ENCODE measurements around the gene COQ10A. TPM values are rescaled to one million over a fixed set of nuclear protein-coding genes. Genes with fewer than 3 reads are reported as not detected.

The COQ10A gene
- polyA plus RNA-seq, 1 experiment = 14.1 TPM

DNA sequence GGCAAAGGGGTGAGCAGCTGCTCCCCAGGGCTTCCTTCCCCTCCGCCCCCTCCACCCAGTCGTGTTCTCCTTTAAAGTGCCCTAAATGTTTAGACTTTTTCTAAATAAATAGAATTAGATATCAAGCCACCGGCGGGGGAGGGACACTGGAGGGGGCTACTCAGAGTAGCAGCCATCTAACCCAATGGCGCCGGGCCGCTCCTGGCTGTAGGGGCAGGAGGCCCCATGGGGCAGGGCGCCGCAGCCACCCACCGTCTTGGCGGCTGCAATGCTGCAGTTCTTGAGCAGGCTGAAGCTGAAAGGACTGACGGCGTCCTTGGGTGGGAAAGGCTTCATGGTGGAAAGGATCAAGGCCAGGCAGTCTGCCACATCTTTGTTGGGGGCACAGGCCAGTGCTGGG is 23.8 kb upstream of the COQ10A start:
- CTCF ChIA-PET = interaction anchor here (1.7 kb wide), 1 partner anchor 10 kb away, joined by 4 read pairs; no protein-coding TSS in a partner anchor
- DNase-seq (ENCODE audit: low read depth) = no peak
- Histone ChIP-seq H3K27me3 (ENCODE audit: control insufficient read depth, insufficient read depth, low read length) (no peaks in the 10 kb centered on the region), H3K4me3 (ENCODE audit: low read depth, low read length) (no peak overlapping the region), H3K36me3 (ENCODE audit: control insufficient read depth, insufficient read depth, low read length) (peaks cover 46% of the 10 kb centered on the region)
- POLR2A ChIA-PET = no interaction called here
- TF ChIP-seq, protein P1, sequence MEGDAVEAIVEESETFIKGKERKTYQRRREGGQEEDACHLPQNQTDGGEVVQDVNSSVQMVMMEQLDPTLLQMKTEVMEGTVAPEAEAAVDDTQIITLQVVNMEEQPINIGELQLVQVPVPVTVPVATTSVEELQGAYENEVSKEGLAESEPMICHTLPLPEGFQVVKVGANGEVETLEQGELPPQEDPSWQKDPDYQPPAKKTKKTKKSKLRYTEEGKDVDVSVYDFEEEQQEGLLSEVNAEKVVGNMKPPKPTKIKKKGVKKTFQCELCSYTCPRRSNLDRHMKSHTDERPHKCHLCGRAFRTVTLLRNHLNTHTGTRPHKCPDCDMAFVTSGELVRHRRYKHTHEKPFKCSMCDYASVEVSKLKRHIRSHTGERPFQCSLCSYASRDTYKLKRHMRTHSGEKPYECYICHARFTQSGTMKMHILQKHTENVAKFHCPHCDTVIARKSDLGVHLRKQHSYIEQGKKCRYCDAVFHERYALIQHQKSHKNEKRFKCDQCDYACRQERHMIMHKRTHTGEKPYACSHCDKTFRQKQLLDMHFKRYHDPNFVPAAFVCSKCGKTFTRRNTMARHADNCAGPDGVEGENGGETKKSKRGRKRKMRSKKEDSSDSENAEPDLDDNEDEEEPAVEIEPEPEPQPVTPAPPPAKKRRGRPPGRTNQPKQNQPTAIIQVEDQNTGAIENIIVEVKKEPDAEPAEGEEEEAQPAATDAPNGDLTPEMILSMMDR (IDR thresholded peaks at IDR 0.05; ENCODE audit: insufficient read depth, low read depth, low read length) = no peak

DNA sequence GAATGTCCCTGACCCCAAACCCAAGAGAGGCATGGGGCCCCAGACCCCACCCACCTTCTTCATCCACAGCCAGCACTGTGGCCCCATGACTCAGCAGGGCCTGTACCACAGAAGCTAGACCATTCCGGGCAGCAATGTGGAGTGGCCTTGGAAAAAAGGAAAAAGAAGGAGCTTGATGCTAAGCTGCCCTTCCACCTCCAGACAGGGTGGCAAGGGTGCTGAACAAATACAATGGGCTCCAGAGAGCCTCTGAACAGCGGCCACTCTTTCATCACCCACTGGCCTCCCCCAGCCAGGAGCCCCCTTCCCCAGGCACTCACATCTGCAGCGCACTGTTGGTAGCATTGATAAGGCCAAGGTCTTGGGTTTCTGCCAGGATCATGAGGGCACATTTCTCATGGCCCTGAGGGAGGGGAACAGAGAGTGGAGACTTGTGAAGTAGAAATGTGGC is 23.0 kb upstream of the COQ10A start:
- no peaks in the 10 kb centered on the region for H3K27me3 ChIP-seq (ENCODE audit: control insufficient read depth, insufficient read depth, low read length)
- peaks cover 54% of the 10 kb centered on the region for H3K36me3 ChIP-seq (ENCODE audit: control insufficient read depth, insufficient read depth, low read length)
- ChIA-PET POLR2A (no interaction called here), CTCF (interaction anchor here (1.7 to 6.2 kb wide), 3 partner anchors 9 to 13 kb away, joined by 4 to 40 read pairs (median 4); partner anchors contain the start of gene ANKRD52)
- no peak overlapping the region for H3K4me3 ChIP-seq (ENCODE audit: low read depth, low read length)
- DNase-seq (ENCODE audit: low read depth) = no peak
- TF ChIP-seq, protein P1 (IDR thresholded peaks at IDR 0.05; ENCODE audit: insufficient read depth, low read depth, low read length) = no peak

DNA sequence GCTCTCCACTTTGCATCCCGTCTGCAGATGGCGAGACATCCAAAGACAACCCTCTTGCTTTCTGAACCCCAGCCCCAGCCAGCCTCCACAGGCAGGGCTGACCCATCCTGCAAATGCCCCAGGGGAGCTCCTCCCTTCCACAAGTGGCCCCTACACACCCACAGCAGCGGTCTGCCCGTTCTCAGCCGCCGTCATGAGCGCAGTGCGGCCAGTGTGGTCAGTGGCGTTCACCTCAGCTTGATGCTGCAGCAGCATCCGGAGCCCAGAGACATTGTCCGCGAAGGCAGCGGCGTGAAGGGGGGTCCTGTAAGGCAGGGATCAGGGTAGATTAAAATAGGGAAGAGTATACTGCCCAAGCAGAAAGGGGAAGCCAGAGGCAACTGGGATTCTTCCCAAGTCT is 22.2 kb upstream of the COQ10A start:
- CTCF ChIA-PET = interaction anchor here (1.0 to 6.2 kb wide), 4 partner anchors 9 to 55 kb away, joined by 3 to 40 read pairs (median 4); partner anchors contain the start of genes ANKRD52 and SMARCC2
- TF ChIP-seq, protein P1 (IDR thresholded peaks at IDR 0.05; ENCODE audit: insufficient read depth, low read depth, low read length) = no peak
- Histone ChIP-seq H3K4me3 (ENCODE audit: low read depth, low read length) (no peak overlapping the region), H3K36me3 (ENCODE audit: control insufficient read depth, insufficient read depth, low read length) (peaks cover 57% of the 10 kb centered on the region), H3K27me3 (ENCODE audit: control insufficient read depth, insufficient read depth, low read length) (no peaks in the 10 kb centered on the region)
- POLR2A ChIA-PET = no interaction called here
- no peak for DNase-seq (ENCODE audit: low read depth)

DNA sequence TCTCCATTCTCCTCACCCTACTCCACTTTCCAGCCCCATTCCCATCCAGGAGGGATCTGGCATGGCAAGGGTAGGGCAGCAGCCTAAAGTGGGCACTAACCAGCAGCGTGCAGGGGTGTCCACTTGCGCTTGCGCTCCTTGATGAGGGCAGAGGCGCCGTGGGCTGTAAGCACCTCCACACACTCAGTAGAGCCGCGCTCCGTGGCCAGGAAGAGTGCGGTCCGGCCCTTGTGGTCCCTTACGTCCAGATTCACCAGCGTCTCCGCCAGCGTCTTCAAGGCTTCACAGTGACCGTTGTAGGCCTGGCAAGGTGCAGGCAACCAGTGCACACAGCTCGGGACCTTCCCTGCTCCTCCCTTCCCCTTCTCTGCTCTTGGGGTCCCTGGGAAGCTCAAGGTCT is 18.8 kb upstream of the COQ10A start:
- TF ChIP-seq, protein P1 (IDR thresholded peaks at IDR 0.05; ENCODE audit: insufficient read depth, low read depth, low read length) = no peak
- ChIA-PET POLR2A (no interaction called here), CTCF (interaction anchor here (1.8 to 6.2 kb wide), 4 partner anchors 9 to 128 kb away, joined by 5 to 40 read pairs (median 6); partner anchors contain the start of genes ANKRD52, RNF41 and SMARCC2)
- Histone ChIP-seq H3K36me3 (ENCODE audit: control insufficient read depth, insufficient read depth, low read length) (peaks cover 62% of the 10 kb centered on the region), H3K27me3 (ENCODE audit: control insufficient read depth, insufficient read depth, low read length) (no peaks in the 10 kb centered on the region), H3K4me3 (ENCODE audit: low read depth, low read length) (no peak overlapping the region)
- DNase-seq (ENCODE audit: low read depth) = no peak

DNA sequence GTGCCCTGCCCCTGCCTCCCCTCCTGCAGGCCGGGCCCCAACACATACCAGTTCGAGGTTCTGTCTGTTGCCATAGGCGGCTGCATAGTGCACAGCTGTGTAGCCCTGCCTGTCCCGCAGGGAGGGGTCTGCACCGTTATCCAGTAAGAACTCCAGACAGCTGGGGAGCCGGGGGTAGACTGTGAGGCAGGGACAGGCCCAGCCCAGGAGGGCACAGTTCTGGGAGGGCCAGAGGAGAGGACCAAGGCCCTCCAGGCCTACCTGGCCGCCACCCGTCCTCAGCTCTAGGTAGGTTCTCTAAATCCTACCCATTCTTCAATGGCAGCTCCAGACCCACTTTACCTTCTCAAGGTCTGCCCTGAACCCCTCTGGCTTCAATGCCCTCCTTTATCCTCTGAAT is 18.0 kb upstream of the COQ10A start:
- TF ChIP-seq, protein P1 (IDR thresholded peaks at IDR 0.05; ENCODE audit: insufficient read depth, low read depth, low read length) = no peak
- H3K27me3 ChIP-seq (ENCODE audit: control insufficient read depth, insufficient read depth, low read length) = no peaks in the 10 kb centered on the region
- no peak for DNase-seq (ENCODE audit: low read depth)
- ChIA-PET POLR2A (no interaction called here), CTCF (interaction anchor here (1.8 to 6.2 kb wide), 4 partner anchors 8 to 129 kb away, joined by 5 to 40 read pairs (median 6); partner anchors contain the start of genes ANKRD52, RNF41 and SMARCC2)
- peaks cover 66% of the 10 kb centered on the region for H3K36me3 ChIP-seq (ENCODE audit: control insufficient read depth, insufficient read depth, low read length)
- H3K4me3 ChIP-seq (ENCODE audit: low read depth, low read length) = no peak overlapping the region
